B cell (primary cell): ENCODE data around the gene NIPBL. TPM values are rescaled to one million over a fixed set of nuclear protein-coding genes. Genes with fewer than 3 reads are reported as not detected.

ENCODE experiments used
- ATAC-seq: fragments of 200-7000 bp; cut with Tn5 transposase; one replicate; pipeline ENCODE4 v1.10.0; 2021; ENCODE audit warnings: low read depth, mild to moderate bottlenecking, moderate number of reproducible peaks, moderate library complexity
- CTCF ChIA-PET: fragments of 350-600 bp; sonication (Branson Sonifier 250); formaldehyde crosslinking; loops from one replicate; lab custom pipeline; 2021; ENCODE audit warnings: antibody characterized with exemption, inconsistent platforms; lab: Charles Lee
- POLR2A ChIA-PET: fragments of 350-600 bp; sonication (Branson Sonifier 250); formaldehyde crosslinking; loops from one replicate; lab custom pipeline; 2021; ENCODE audit warnings: antibody characterized with exemption; lab: Charles Lee
- DNase-seq: peaks from one replicate; pipeline ENCODE4 v3.0.0; 2013
- H2AFZ ChIP-seq: 2 replicates; pipeline ENCODE4 v1.6.1; 2012; ENCODE audit warnings: mild to moderate bottlenecking, low read depth, low read length; ENCODE audit not compliant: insufficient read depth, poor library complexity, severe bottlenecking
- H3K27ac ChIP-seq, 2 donors: 1 replicate in 1 of 2; 2 replicates in 1 of 2; pipeline ENCODE4 v1.5.1; 2012 to 2013; ENCODE audit warnings: low read length in 2 of 2, mild to moderate bottlenecking in 2 of 2, moderate library complexity in 1 of 2
- H3K27me3 ChIP-seq, 4 experiments: fragments of 200-600 bp in 1 of 4; sonication (generic) in 1 of 4; replicated peaks in 1 of 4; 1 replicate in 2 of 4; 2 replicates in 2 of 4; pipeline versions ENCODE4 v1.6.1 to v1.7.0; 2013 to 2016; ENCODE audit warnings: low read length in 3 of 4, mild to moderate bottlenecking in 2 of 4, mixed read lengths in 1 of 4, moderate library complexity in 1 of 4; ENCODE audit not compliant: insufficient read depth in 4 of 4, control insufficient read depth in 3 of 4; ENCODE audit errors: control extremely low read depth in 1 of 4
- H3K36me3 ChIP-seq, 2 experiments: replicated peaks in 1 of 2; 1 replicate in 1 of 2; 2 replicates in 1 of 2; pipeline versions ENCODE4 v1.6.1 to v1.7.1; 2013; ENCODE audit warnings: low read length in 1 of 2; ENCODE audit not compliant: insufficient read depth in 2 of 2, control insufficient read depth in 1 of 2; ENCODE audit errors: control extremely low read depth in 1 of 2, extremely low read depth in 1 of 2
- H3K4me1 ChIP-seq, 2 donors: fragments of 200-600 bp in 1 of 2; sonication (generic) in 1 of 2; 1 replicate in 1 of 2; 2 replicates in 1 of 2; pipeline versions ENCODE4 v1.5.1 to v1.6.1; 2013 to 2017; ENCODE audit warnings: low read length in 2 of 2; ENCODE audit not compliant: control insufficient read depth in 2 of 2, insufficient read depth in 2 of 2
- H3K4me2 ChIP-seq: replicated peaks from 2 replicates; pipeline ENCODE3; 2012; ENCODE audit warnings: mild to moderate bottlenecking, low read depth, low read length; ENCODE audit not compliant: poor library complexity, severe bottlenecking
- H3K4me3 ChIP-seq, 5 experiments: fragments of 200-600 bp in 1 of 5; sonication (generic) in 1 of 5; 1 replicate in 3 of 5; 2 replicates in 2 of 5; pipeline versions ENCODE4 v1.5.1 to v1.7.0; 2011 to 2016; ENCODE audit warnings: low read length in 4 of 5, mild to moderate bottlenecking in 4 of 5, low read depth in 2 of 5, control low read depth in 1 of 5, moderate library complexity in 1 of 5; ENCODE audit not compliant: insufficient read depth in 1 of 5; ENCODE audit errors: control extremely low read depth in 1 of 5, extremely low read depth in 1 of 5
- H3K79me2 ChIP-seq: fragments of 200-600 bp; sonication (generic); one replicate; pipeline ENCODE4 v1.6.0; 2016; ENCODE audit warnings: low read length; ENCODE audit not compliant: control insufficient read depth, insufficient read depth
- H3K9ac ChIP-seq: fragments of 200-600 bp; sonication (generic); 2 replicates; pipeline ENCODE4 v1.6.1; 2017; ENCODE audit warnings: mild to moderate bottlenecking, low read length, moderate library complexity
- H3K9me3 ChIP-seq, 3 donors: one replicate each; pipeline versions ENCODE4 v1.6.1 to v1.7.1; 2013; ENCODE audit warnings: low read length in 2 of 3; ENCODE audit not compliant: control insufficient read depth in 2 of 3, insufficient read depth in 1 of 3; ENCODE audit errors: control extremely low read depth in 1 of 3
- H4K20me1 ChIP-seq: 2 replicates; pipeline ENCODE4 v1.6.0; 2012; ENCODE audit warnings: mild to moderate bottlenecking, low read length; ENCODE audit not compliant: insufficient read depth, control insufficient read depth, poor library complexity, severe bottlenecking
- H3K27ac Mint-ChIP-seq: one replicate; pipeline ENCODE4 v1.8.0; 2021; ENCODE audit warnings: mixed read lengths
- H3K27me3 Mint-ChIP-seq: one replicate; pipeline ENCODE4 v1.8.0; 2021; ENCODE audit warnings: mixed read lengths
- H3K4me1 Mint-ChIP-seq: one replicate; pipeline ENCODE4 v1.8.0; 2021; ENCODE audit warnings: mixed read lengths
- H3K4me3 Mint-ChIP-seq: one replicate; pipeline ENCODE4 v1.8.0; 2021; ENCODE audit warnings: mixed read lengths
- H3K9me3 Mint-ChIP-seq: one replicate; pipeline ENCODE4 v1.8.0; 2022; ENCODE audit warnings: mixed read lengths; ENCODE audit not compliant: insufficient read depth
- EZH2 ChIP-seq: IDR thresholded peaks from 2 replicates; pipeline ENCODE4 v1.6.1; 2012; ENCODE audit warnings: borderline replicate concordance, low read depth, mild to moderate bottlenecking, moderate library complexity, low read length; ENCODE audit not compliant: insufficient read depth, poor library complexity, severe bottlenecking
- whole genome bisulfite sequencing: methylation state at CpG from one replicate; pipeline ENCODE4 v1.1.5; 2013; ENCODE audit warnings: missing lambda C conversion rate; ENCODE audit not compliant: insufficient coverage; 5-methylcytosine and 5-hydroxymethylcytosine counted together
- intact Hi-C: fragments of 100-400 bp; cut with micrococcal nuclease; formaldehyde crosslinking; loops from one replicate; pipeline ENCODE4 v1.10.0; 2022
- polyA plus RNA-seq: library from polyadenylated mRNA; depleted of rRNA; stranded (reverse); fragments of >200 nt; gene quantifications from 2 replicates; pipeline ENCODE4 v1.2.3, GENCODE V29; 2012
- total RNA-seq, 2 donors: library from RNA; stranded (reverse); fragments of 120-200 nt in 1 of 2; gene quantifications; 1 replicate in 1 of 2; 2 replicates in 1 of 2; pipeline versions ENCODE4 v1.2.3 to v1.2.4, GENCODE V29; 2013 to 2022
- TF ChIP-seq, protein P1 (sequence below): fragments of 200-600 bp; IDR thresholded peaks from one replicate; pipeline ENCODE4 v1.8.0; 2022; ENCODE audit warnings: antibody characterized with exemption, mild to moderate bottlenecking

NIPBL gene
- total and polyA plus RNA-seq, 2 donors (not counting 1 experiment from before 2014, with no cell fraction given): 24.7 to 112 TPM

- no peaks in the 10 kb centered on the region for H3K27me3 Mint-ChIP-seq
- TF ChIP-seq EZH2: no peak
- TF ChIP-seq, protein P1, sequence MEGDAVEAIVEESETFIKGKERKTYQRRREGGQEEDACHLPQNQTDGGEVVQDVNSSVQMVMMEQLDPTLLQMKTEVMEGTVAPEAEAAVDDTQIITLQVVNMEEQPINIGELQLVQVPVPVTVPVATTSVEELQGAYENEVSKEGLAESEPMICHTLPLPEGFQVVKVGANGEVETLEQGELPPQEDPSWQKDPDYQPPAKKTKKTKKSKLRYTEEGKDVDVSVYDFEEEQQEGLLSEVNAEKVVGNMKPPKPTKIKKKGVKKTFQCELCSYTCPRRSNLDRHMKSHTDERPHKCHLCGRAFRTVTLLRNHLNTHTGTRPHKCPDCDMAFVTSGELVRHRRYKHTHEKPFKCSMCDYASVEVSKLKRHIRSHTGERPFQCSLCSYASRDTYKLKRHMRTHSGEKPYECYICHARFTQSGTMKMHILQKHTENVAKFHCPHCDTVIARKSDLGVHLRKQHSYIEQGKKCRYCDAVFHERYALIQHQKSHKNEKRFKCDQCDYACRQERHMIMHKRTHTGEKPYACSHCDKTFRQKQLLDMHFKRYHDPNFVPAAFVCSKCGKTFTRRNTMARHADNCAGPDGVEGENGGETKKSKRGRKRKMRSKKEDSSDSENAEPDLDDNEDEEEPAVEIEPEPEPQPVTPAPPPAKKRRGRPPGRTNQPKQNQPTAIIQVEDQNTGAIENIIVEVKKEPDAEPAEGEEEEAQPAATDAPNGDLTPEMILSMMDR: no peak
- Histone ChIP-seq H4K20me1 (peaks cover 86% of the 10 kb centered on the region), H3K9ac (no peak overlapping the region), H3K27ac (no peak overlapping the region), H3K4me2 (no peak overlapping the region), H3K27me3 (no peaks in the 10 kb centered on the region), H3K79me2 (peaks cover 100% of the 10 kb centered on the region), H3K36me3 (peaks cover 0 to 5% of the 10 kb centered on the region in 2 experiments), H2AFZ (no peak overlapping the region), H3K9me3 (peaks cover 2 to 12% (median 5%) of the 10 kb centered on the region in 3 donors), H3K4me1 (peaks cover 0 to 25% of the 10 kb centered on the region in 2 donors), H3K4me3 (no peak overlapping the region)
- POLR2A ChIA-PET: no interaction called here
- no peak overlapping the region for H3K4me3 Mint-ChIP-seq
- H3K4me1 Mint-ChIP-seq: peaks cover 71% of the 10 kb centered on the region
- H3K27ac Mint-ChIP-seq: no peak overlapping the region
- no peak for ATAC-seq
- no CpG with 5 or more reads among the region's 1 CpG for WGBS
- DNase-seq: no peak
- intact Hi-C loops: no loop called here
- peaks cover 7% of the 10 kb centered on the region for H3K9me3 Mint-ChIP-seq
- CTCF ChIA-PET: interaction anchor here (0.7 kb wide), 1 partner anchor 33 kb away, joined by 5 read pairs; no protein-coding TSS in a partner anchor
These were observed 21.0 kb downstream of the NIPBL start for GRCh38 chr5:36897616-36898015.

DNA sequence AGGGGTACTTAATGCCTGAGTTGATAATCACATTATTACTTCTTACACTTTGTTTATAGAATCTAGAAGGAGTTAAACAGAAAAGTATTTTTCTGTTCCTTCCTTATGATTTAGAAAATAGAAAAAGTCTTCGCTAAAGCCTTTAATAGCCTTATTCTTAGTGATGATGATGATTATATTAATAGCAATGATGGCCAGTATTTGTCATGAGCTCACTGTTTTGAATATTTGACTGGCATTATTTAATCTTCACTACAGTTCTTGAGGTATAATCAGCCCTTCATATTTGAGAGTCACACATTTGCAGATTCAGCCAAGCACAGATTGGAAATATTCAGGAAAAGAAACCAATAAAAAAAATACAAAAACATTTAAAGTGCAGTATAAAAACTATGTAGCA is 23.3 kb downstream of the NIPBL start:
- H3K4me1 ChIP-seq: peaks cover 14 to 34% of the 10 kb centered on the region in 2 donors

More for the DNA sequence above, 23.3 kb downstream of the NIPBL start:
- Histone ChIP-seq H3K27ac (no peak overlapping the region), H3K27me3 (no peaks in the 10 kb centered on the region), H3K9ac (no peak overlapping the region), H3K79me2 (peaks cover 100% of the 10 kb centered on the region), H3K4me3 (no peak overlapping the region), H3K36me3 (peaks cover 0 to 1% of the 10 kb centered on the region in 2 experiments), H3K9me3 (peaks cover 2 to 12% (median 9%) of the 10 kb centered on the region in 3 donors), H3K4me2 (peak overlapping the region; percentile 3), H2AFZ (no peak overlapping the region), H4K20me1 (peaks cover 88% of the 10 kb centered on the region)
- H3K27me3 Mint-ChIP-seq: no peaks in the 10 kb centered on the region
- DNase-seq (no peak), ATAC-seq (no peak)
- intact Hi-C loops: loop anchor here (5.0 kb wide), 1 partner anchor 42 kb away; no protein-coding TSS in a partner anchor
- no CpG with 5 or more reads among the region's 1 CpG for WGBS
- POLR2A ChIA-PET: no interaction called here
- no peak for TF ChIP-seq EZH2
- TF ChIP-seq, protein P1: no peak
- CTCF ChIA-PET: interaction anchor here (1.4 kb wide), 1 partner anchor 15 kb away, joined by 3 read pairs; no protein-coding TSS in a partner anchor
- peaks cover 73% of the 10 kb centered on the region for H3K4me1 Mint-ChIP-seq
- no peak overlapping the region for H3K4me3 Mint-ChIP-seq
- H3K9me3 Mint-ChIP-seq: peaks cover 7% of the 10 kb centered on the region
- no peak overlapping the region for H3K27ac Mint-ChIP-seq
